ENCODE results near the gene SPAG7. TPM values are rescaled to one million over a fixed set of nuclear protein-coding genes. Genes with fewer than 3 reads are reported as not detected.

Gene SPAG7
- total and polyA plus RNA-seq, 8 donors = 15.8 to 58.4 (median 25.2) TPM

DNA sequence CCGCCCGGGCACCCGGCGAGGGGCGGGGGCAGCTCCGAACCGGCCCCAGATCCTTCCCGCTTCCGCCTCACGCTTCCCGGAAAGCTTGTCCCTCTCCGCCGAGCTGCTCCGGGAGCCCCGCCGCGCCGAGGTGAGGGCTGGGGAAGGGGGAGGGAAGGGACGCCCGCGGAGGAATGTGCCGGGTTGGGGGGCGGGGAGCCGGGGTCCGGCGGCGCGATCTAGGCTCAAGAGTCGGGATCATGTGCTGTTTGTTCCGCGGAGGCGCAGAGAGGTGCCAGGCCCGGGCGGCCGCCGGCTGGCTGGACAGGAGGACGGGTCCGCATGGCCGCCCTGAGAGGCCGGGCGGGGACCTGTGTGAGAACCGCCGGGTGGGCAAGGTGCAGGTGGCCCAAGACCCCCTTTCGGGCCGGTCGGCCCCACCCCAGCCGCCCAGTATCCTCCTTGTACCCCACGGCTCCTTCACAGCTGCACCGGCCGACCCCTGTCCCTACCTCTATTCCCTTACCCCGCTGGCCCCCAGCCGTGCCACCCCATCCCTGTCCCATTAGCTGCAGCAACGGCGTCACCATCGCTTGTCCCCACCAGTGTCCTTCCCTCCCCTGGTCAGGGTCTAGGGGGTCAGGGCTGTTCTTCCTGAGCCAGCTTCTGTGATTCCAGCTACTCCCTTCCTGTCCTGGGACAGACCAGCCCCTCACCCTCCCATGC is 30.6 kb upstream of the SPAG7 start:
- peak overlapping the region; percentile 55 to 98 (median 94) for H3K4me3 ChIP-seq
- peak overlapping the region; percentile 33 to 93 (median 74) for H3K27ac ChIP-seq
- H3K4me1 ChIP-seq = peaks cover 4 to 15% (median 11%) of the 10 kb centered on the region in 3 donors
- peaks cover 0 to 14% (median 11%) of the 10 kb centered on the region in 3 donors for H3K36me3 ChIP-seq
- FAIRE-seq (no peak), DNase-seq (peak in 5 of 6 donors; percentile 37 to 87 (median 77)), ATAC-seq (peak; percentile 2 to 10 (median 4))
- TF ChIP-seq, protein P1, sequence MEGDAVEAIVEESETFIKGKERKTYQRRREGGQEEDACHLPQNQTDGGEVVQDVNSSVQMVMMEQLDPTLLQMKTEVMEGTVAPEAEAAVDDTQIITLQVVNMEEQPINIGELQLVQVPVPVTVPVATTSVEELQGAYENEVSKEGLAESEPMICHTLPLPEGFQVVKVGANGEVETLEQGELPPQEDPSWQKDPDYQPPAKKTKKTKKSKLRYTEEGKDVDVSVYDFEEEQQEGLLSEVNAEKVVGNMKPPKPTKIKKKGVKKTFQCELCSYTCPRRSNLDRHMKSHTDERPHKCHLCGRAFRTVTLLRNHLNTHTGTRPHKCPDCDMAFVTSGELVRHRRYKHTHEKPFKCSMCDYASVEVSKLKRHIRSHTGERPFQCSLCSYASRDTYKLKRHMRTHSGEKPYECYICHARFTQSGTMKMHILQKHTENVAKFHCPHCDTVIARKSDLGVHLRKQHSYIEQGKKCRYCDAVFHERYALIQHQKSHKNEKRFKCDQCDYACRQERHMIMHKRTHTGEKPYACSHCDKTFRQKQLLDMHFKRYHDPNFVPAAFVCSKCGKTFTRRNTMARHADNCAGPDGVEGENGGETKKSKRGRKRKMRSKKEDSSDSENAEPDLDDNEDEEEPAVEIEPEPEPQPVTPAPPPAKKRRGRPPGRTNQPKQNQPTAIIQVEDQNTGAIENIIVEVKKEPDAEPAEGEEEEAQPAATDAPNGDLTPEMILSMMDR (IDR thresholded peaks at IDR 0.05) = no peak
- 0 to 1% methylated on average over 29 to 55 of the region's 55 CpGs for WGBS, 2 donors
- intact Hi-C loops (cut with DNase I) = no loop called here
- no peaks in the 10 kb centered on the region for H3K27me3 ChIP-seq
- H3K9me3 ChIP-seq = no peaks in the 10 kb centered on the region

DNA sequence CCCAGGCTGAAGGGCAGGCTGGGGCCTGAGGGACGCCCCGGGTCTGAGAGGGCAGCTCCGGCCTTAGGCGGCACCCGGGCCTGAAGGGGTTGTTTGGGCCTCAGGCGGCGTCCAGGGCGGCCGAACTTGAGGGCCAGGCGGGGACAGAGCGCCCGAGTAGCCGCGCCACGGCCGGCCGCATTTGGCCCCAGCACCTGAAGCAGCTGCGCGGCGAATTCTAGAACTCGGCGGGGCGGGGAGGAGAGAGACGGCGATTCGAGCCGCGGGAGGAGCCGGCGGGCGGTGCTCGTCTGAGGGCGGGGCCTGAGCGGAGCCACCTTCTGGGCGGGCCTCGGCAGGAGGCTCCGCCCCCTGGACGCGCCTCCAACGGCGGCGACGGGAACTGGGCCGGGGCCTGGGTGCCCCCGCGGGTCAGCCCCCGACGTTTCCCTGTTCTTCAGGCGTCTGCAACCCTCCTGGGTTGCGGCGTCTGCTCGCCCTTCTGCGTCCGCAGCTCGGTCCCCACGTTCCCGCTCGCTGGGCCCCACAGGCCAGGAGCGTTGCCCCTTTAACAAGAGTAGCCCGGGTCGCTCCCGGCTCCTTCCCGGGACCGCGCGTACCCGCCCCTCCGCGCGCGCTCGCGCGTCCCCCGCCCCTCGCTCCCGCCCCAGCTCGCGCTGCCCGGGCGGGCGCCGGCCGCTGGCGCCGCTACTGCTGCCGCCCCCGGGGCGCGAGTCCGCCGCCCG is 29.8 kb upstream of the SPAG7 start, which contains the start of the genes INCA1 and KIF1C:
INCA1 (minus strand) TSS at position 221 of the 725 bp plus-strand sequence. CDS start 3,085 bp downstream, outside the sequence.
KIF1C (plus strand) TSS at position 649 of the 725 bp plus-strand sequence. CDS start 2,297 bp downstream, outside the sequence.
- H3K4me1 ChIP-seq = peaks cover 4 to 15% (median 11%) of the 10 kb centered on the region in 3 donors
- H3K4me3 ChIP-seq = peak within 1 kb of the TSS; percentile 55 to 98 (median 94)
- H3K36me3 ChIP-seq = peaks cover 0 to 11% (median 7%) of the 10 kb centered on the region in 3 donors
- H3K27ac ChIP-seq = peak within 1 kb of the TSS; percentile 81 to 93 (median 90)
- intact Hi-C loops (cut with DNase I) = no loop called here
- FAIRE-seq = no peak
- WGBS, 2 donors = 0% methylated on average over 55 to 93 of the region's 93 CpGs
- H3K9me3 ChIP-seq = no peaks in the 10 kb centered on the region
- TF ChIP-seq, protein P1 (IDR thresholded peaks at IDR 0.05) = peak in 1 of 4 donors; percentile 14
- ATAC-seq = peak; percentile 94 to 97 (median 94)
- H3K27me3 ChIP-seq = no peaks in the 10 kb centered on the region
- peak; percentile 93 to 98 (median 96) for DNase-seq

DNA sequence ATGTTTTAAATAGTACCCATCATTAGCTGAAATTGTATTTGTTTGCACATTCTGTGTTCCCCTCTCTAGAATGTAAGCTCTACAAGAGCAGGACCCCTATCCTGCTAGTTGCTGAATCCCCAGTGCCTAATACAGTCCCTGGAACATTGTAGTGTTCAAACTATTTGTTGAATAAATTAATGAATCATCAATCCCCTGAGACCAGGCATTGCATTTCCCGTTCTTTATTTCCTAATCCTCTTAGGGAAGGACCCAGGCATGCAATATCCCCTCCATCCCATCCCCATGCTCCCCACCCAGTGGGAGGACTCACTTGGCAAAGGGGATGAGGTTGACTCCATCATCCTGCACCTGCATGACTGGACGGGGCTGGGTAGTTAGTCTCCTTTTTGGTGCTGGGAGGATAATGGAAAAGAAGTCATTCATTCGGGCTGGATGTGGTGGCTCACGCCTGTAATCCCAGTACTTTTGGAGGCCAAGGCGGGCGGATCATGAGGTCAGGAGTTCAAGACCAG is 26.5 kb upstream of the SPAG7 start:
- Histone ChIP-seq H3K4me3 (no peak overlapping the region), H3K36me3 (no peaks in the 10 kb centered on the region), H3K27me3 (no peaks in the 10 kb centered on the region), H3K4me1 (peaks cover 0 to 8% (median 3%) of the 10 kb centered on the region in 3 donors), H3K9me3 (no peaks in the 10 kb centered on the region), H3K27ac (no peak overlapping the region)
- ATAC-seq = no peak
- FAIRE-seq = no peak
- intact Hi-C loops (cut with DNase I) = no loop called here
- DNase-seq = no peak
- TF ChIP-seq, protein P1 (IDR thresholded peaks at IDR 0.05) = no peak
- WGBS, 2 donors = 75 to 84% methylated on average over 6 of the region's 6 CpGs

DNA sequence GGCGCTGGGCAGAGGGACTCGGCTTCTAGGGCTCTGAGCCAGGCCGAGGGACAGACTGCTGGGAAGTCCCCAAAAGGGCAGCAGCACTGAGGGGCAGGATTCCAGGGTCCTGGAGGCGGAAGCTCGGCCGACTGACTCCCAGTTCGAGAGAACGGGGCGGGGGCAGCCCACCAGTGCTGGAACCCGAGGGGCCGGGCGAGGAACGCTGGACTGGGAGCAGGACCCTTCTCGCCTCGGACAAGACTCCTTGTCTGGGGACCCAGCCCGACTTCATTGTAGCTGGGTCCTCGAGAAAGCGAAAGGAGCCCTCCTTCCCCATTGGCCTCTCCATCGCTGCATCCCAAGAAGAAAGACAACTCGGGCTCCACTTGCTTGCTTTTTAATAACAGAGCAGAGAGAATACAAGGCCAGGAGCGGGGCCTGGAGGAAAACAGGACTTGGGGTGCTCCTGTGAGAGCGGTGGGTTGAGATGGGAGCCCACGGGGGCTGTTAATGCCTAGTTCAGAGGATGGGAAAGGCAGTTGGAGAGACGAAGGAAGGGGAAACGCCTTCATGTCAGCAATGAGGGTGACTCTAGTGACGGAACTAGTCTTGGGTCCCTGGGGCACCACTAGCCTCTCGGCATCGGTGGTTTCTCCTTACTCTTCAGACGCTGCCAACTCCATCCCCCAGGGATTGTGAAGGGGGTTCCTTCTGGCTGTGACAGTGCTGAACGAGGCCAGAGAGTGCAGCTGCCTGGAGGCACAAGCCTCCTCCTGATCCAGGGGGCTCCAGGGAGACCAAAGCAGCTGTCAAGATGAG is 20.4 kb upstream of the SPAG7 start:
- FAIRE-seq = no peak
- TF ChIP-seq, protein P1 (IDR thresholded peaks at IDR 0.05) = no peak
- H3K4me3 ChIP-seq = peak overlapping the region; percentile 82 to 94 (median 84)
- peaks cover 0 to 16% (median 4%) of the 10 kb centered on the region in 3 donors for H3K4me1 ChIP-seq
- H3K36me3 ChIP-seq = no peaks in the 10 kb centered on the region
- H3K27me3 ChIP-seq = no peaks in the 10 kb centered on the region
- peak in 1 of 4 donors; percentile 17 for ATAC-seq
- WGBS, 2 donors = 10 to 11% methylated on average over 30 of the region's 30 CpGs
- H3K27ac ChIP-seq = peak overlapping the region; percentile 82 to 96 (median 90)
- no peak for DNase-seq
- intact Hi-C loops (cut with DNase I) = loop anchor here in 1 of 3 donors (10.0 kb wide), 1 partner anchor 53 kb away; the partner anchor contains the start of gene GP1BA
- H3K9me3 ChIP-seq = no peaks in the 10 kb centered on the region
